Measurements from ENCODE around the gene NEO1.
A peak's percentile ranks its signal among the peaks of the same experiment; 100 is the strongest.

NEO1 gene

DNA sequence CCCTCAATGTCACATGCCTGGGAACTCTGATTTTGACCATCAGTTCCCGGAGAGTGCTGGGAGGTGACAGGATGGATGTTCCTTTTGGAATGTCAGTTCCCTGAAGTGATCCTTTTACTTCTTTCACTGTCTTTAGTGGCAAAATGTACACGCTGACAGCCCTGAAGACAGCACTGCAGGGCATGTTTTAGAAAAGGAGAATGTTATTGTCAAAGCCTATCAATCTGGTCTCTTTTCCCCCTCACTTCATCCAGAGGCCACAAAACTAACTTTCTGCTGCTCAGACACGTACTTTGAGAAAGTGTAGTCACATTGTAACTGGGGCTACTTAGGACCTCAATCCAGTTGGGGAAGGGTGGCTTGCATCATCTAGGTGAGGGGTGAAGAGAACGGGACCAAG is 14.0 kb upstream of the NEO1 start:
- H3K9me3 ChIP-seq (ENCODE audit: control insufficient read depth, low read length) = no peaks in the 10 kb centered on the region
- H3K14ac ChIP-seq (ENCODE audit: low read length in 2 of 2) = no peak overlapping the region
- no peak overlapping the region for H2BK120ac ChIP-seq (ENCODE audit: low read depth, low read length)
- no peaks in the 10 kb centered on the region for H3K36me3 ChIP-seq (ENCODE audit: control insufficient read depth in 1 of 2, insufficient read depth in 2 of 2, low read depth in 1 of 2, low read length in 2 of 2)
- no peak overlapping the region for H2BK5ac ChIP-seq (ENCODE audit: low read depth, low read length, poor library complexity, severe bottlenecking)
- H3K4me1 ChIP-seq (ENCODE audit: control insufficient read depth, insufficient read depth, low read depth, low read length) = no peaks in the 10 kb centered on the region
- H2BK15ac ChIP-seq (ENCODE audit: low read depth, poor library complexity, severe bottlenecking) = no peak overlapping the region
- H2AK5ac ChIP-seq (ENCODE audit: low read length, severe bottlenecking) = no peak overlapping the region
- H3K4me2 ChIP-seq (ENCODE audit: low read length, poor library complexity, severe bottlenecking) = no peak overlapping the region
- DNase-seq = no peak
- H3K27ac ChIP-seq (ENCODE audit: low read length, poor library complexity, severe bottlenecking) = no peak overlapping the region
- 91% methylated on average over 2 of the region's 4 CpGs for WGBS
- H3K18ac ChIP-seq (ENCODE audit: low read depth in 1 of 2, low read length in 2 of 2) = no peak overlapping the region
- no peak overlapping the region for H4K91ac ChIP-seq (ENCODE audit: low read length)
- H3K4ac ChIP-seq (ENCODE audit: low read depth in 1 of 2, low read length in 2 of 2) = no peak overlapping the region
- H3K4me3 ChIP-seq (ENCODE audit: insufficient read depth in 1 of 2, low read depth in 1 of 2, low read length in 2 of 2) = no peak overlapping the region
- no peak overlapping the region for H2AFZ ChIP-seq (ENCODE audit: low read depth, low read length)
- H3K79me1 ChIP-seq (replicated peaks; ENCODE audit: low read length, poor library complexity, severe bottlenecking) = no peaks in the 10 kb centered on the region
- no peak overlapping the region for H3K9ac ChIP-seq (ENCODE audit: low read length)
- no peak overlapping the region for H2BK12ac ChIP-seq (ENCODE audit: low read length in 2 of 2)
- H3K23ac ChIP-seq (ENCODE audit: low read length in 2 of 2) = no peak overlapping the region
- H3K27me3 ChIP-seq (ENCODE audit: control insufficient read depth in 1 of 2, insufficient read depth in 1 of 2, low read length in 2 of 2) = peaks cover 0 to 5% of the 10 kb centered on the region in 2 experiments
- no peak overlapping the region for H4K8ac ChIP-seq (ENCODE audit: low read length)

DNA sequence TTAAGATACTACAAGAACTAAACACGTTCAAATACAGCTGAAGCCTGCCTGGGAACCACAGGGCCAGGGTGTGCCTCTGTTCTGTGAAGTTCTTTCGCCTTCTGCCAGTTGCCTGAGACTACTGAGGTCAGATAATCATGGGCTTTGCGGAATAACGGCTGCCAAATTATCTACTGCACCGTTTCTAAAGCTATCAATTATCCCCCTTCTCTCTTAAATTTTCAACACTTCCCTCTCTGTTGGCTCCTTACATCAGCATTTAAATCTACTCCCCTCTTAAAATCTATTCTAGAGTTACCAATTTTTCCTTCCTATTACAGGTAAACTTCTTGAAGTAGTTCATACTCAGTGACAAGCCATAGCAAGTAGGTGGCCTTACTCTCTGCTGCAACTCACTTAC is 6.2 kb upstream of the NEO1 start:
- H2BK5ac ChIP-seq (ENCODE audit: low read depth, low read length, poor library complexity, severe bottlenecking) = no peak overlapping the region
- no peak overlapping the region for H2BK15ac ChIP-seq (ENCODE audit: low read depth, poor library complexity, severe bottlenecking)
- no peak overlapping the region for H3K27ac ChIP-seq (ENCODE audit: low read length, poor library complexity, severe bottlenecking)
- no peak overlapping the region for H3K4me2 ChIP-seq (ENCODE audit: low read length, poor library complexity, severe bottlenecking)
- no peak overlapping the region for H2BK120ac ChIP-seq (ENCODE audit: low read depth, low read length)
- no peak overlapping the region for H2AK5ac ChIP-seq (ENCODE audit: low read length, severe bottlenecking)
- H3K23ac ChIP-seq (ENCODE audit: low read length in 2 of 2) = no peak overlapping the region
- no peak overlapping the region for H3K4me3 ChIP-seq (ENCODE audit: insufficient read depth in 1 of 2, low read depth in 1 of 2, low read length in 2 of 2)
- no peak overlapping the region for H3K9ac ChIP-seq (ENCODE audit: low read length)
- H4K8ac ChIP-seq (ENCODE audit: low read length) = no peak overlapping the region
- no peak overlapping the region for H2BK12ac ChIP-seq (ENCODE audit: low read length in 2 of 2)
- WGBS = 76% methylated on average over 5 of the region's 5 CpGs
- H3K27me3 ChIP-seq (ENCODE audit: control insufficient read depth in 1 of 2, insufficient read depth in 1 of 2, low read length in 2 of 2) = peaks cover 0 to 16% of the 10 kb centered on the region in 2 experiments
- no peak overlapping the region for H2AFZ ChIP-seq (ENCODE audit: low read depth, low read length)
- H3K14ac ChIP-seq (ENCODE audit: low read length in 2 of 2) = no peak overlapping the region
- no peak overlapping the region for H3K18ac ChIP-seq (ENCODE audit: low read depth in 1 of 2, low read length in 2 of 2)
- no peak overlapping the region for H3K4ac ChIP-seq (ENCODE audit: low read depth in 1 of 2, low read length in 2 of 2)
- no peaks in the 10 kb centered on the region for H3K4me1 ChIP-seq (ENCODE audit: control insufficient read depth, insufficient read depth, low read depth, low read length)
- DNase-seq = no peak
- H3K9me3 ChIP-seq (ENCODE audit: control insufficient read depth, low read length) = no peaks in the 10 kb centered on the region
- no peaks in the 10 kb centered on the region for H3K36me3 ChIP-seq (ENCODE audit: control insufficient read depth in 1 of 2, insufficient read depth in 2 of 2, low read depth in 1 of 2, low read length in 2 of 2)
- no peaks in the 10 kb centered on the region for H3K79me1 ChIP-seq (replicated peaks; ENCODE audit: low read length, poor library complexity, severe bottlenecking)
- no peak overlapping the region for H4K91ac ChIP-seq (ENCODE audit: low read length)

DNA sequence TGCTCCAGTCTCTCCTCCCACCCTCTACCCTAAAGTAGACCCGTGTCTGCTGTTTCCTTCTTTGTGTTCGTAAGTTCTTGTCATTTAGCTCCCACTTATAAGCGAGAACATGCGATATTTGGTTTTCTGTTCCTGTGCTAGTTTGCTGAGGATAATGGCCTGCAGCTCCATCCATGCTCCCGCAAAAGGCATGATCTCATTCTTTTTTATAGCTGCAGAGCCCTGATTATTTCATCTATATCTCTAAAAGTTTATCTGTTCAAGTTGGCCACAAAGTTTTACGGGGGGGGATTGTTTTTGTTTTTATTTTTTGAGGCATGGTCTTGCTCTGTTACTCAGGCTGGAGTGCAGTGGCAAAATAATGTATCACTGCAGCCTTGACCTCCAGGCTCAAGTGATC is 4.4 kb upstream of the NEO1 start:
- 78% methylated on average over 6 of the region's 6 CpGs for WGBS
- no peak overlapping the region for H3K23ac ChIP-seq (ENCODE audit: low read length in 2 of 2)
- no peak overlapping the region for H4K8ac ChIP-seq (ENCODE audit: low read length)
- H2BK120ac ChIP-seq (ENCODE audit: low read depth, low read length) = peak overlapping the region; percentile 34
- H3K4ac ChIP-seq (ENCODE audit: low read depth in 1 of 2, low read length in 2 of 2) = peak overlapping the region in 1 of 2 experiments; percentile 7
- no peak overlapping the region for H3K14ac ChIP-seq (ENCODE audit: low read length in 2 of 2)
- H2BK5ac ChIP-seq (ENCODE audit: low read depth, low read length, poor library complexity, severe bottlenecking) = no peak overlapping the region
- H2BK12ac ChIP-seq (ENCODE audit: low read length in 2 of 2) = peak overlapping the region; percentile 3 to 66
- H2AFZ ChIP-seq (ENCODE audit: low read depth, low read length) = no peak overlapping the region
- H2BK15ac ChIP-seq (ENCODE audit: low read depth, poor library complexity, severe bottlenecking) = no peak overlapping the region
- H4K91ac ChIP-seq (ENCODE audit: low read length) = no peak overlapping the region
- H3K9ac ChIP-seq (ENCODE audit: low read length) = no peak overlapping the region
- no peak overlapping the region for H3K4me2 ChIP-seq (ENCODE audit: low read length, poor library complexity, severe bottlenecking)
- no peaks in the 10 kb centered on the region for H3K36me3 ChIP-seq (ENCODE audit: control insufficient read depth in 1 of 2, insufficient read depth in 2 of 2, low read depth in 1 of 2, low read length in 2 of 2)
- no peaks in the 10 kb centered on the region for H3K9me3 ChIP-seq (ENCODE audit: control insufficient read depth, low read length)
- H2AK5ac ChIP-seq (ENCODE audit: low read length, severe bottlenecking) = no peak overlapping the region
- no peak overlapping the region for H3K27ac ChIP-seq (ENCODE audit: low read length, poor library complexity, severe bottlenecking)
- H3K18ac ChIP-seq (ENCODE audit: low read depth in 1 of 2, low read length in 2 of 2) = peak overlapping the region in 1 of 2 experiments; percentile 8
- no peaks in the 10 kb centered on the region for H3K79me1 ChIP-seq (replicated peaks; ENCODE audit: low read length, poor library complexity, severe bottlenecking)
- H3K27me3 ChIP-seq (ENCODE audit: control insufficient read depth in 1 of 2, insufficient read depth in 1 of 2, low read length in 2 of 2) = peaks cover 0 to 16% of the 10 kb centered on the region in 2 experiments
- no peak for DNase-seq
- H3K4me3 ChIP-seq (ENCODE audit: insufficient read depth in 1 of 2, low read depth in 1 of 2, low read length in 2 of 2) = no peak overlapping the region
- H3K4me1 ChIP-seq (ENCODE audit: control insufficient read depth, insufficient read depth, low read depth, low read length) = no peaks in the 10 kb centered on the region

DNA sequence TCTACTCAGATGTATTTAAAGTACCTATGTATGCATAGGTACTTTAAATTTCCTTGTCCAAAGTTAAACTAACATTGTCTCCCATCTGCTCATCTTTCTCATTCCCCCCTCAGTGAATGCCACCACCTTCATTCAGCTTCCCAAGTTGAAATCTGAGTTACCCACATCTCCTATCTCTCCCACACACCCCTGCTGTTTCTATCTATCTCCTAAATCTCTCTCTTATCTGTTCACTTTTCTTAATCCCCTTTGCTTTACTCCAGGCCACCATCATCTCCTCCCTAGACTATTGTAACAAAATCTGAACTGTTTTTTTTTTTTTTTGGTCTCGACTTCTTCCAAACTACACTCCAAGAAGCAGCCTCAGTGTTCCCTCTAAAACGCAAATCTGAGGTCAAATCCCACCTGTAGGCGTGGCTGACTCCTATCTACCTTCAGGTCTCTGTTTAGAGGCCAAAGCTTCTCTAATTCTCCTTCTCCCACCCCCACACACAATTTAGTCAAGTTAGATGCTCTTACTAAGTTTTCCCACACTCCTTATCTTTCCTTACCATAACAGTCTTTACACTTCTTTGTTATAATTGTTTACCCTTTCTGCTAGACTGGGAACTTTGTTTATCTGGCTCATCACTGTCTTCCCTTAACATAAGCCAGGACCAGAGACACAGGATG is 3.5 kb upstream of the NEO1 start:
- H2BK5ac ChIP-seq (ENCODE audit: low read depth, low read length, poor library complexity, severe bottlenecking) = no peak overlapping the region
- no peak overlapping the region for H3K23ac ChIP-seq (ENCODE audit: low read length in 2 of 2)
- H3K27ac ChIP-seq (ENCODE audit: low read length, poor library complexity, severe bottlenecking) = no peak overlapping the region
- no peaks in the 10 kb centered on the region for H3K9me3 ChIP-seq (ENCODE audit: control insufficient read depth, low read length)
- no peak overlapping the region for H4K8ac ChIP-seq (ENCODE audit: low read length)
- no peak overlapping the region for H2BK15ac ChIP-seq (ENCODE audit: low read depth, poor library complexity, severe bottlenecking)
- peaks cover 0 to 16% of the 10 kb centered on the region in 2 experiments for H3K27me3 ChIP-seq (ENCODE audit: control insufficient read depth in 1 of 2, insufficient read depth in 1 of 2, low read length in 2 of 2)
- no peak overlapping the region for H2BK12ac ChIP-seq (ENCODE audit: low read length in 2 of 2)
- DNase-seq = peak; percentile 66
- no peak overlapping the region for H3K9ac ChIP-seq (ENCODE audit: low read length)
- peak overlapping the region in 1 of 2 experiments; percentile 70 for H3K18ac ChIP-seq (ENCODE audit: low read depth in 1 of 2, low read length in 2 of 2)
- H3K4me3 ChIP-seq (ENCODE audit: insufficient read depth in 1 of 2, low read depth in 1 of 2, low read length in 2 of 2) = no peak overlapping the region
- H4K91ac ChIP-seq (ENCODE audit: low read length) = no peak overlapping the region
- H3K4ac ChIP-seq (ENCODE audit: low read depth in 1 of 2, low read length in 2 of 2) = no peak overlapping the region
- H2AK5ac ChIP-seq (ENCODE audit: low read length, severe bottlenecking) = no peak overlapping the region
- no peak overlapping the region for H2AFZ ChIP-seq (ENCODE audit: low read depth, low read length)
- no peaks in the 10 kb centered on the region for H3K36me3 ChIP-seq (ENCODE audit: control insufficient read depth in 1 of 2, insufficient read depth in 2 of 2, low read depth in 1 of 2, low read length in 2 of 2)
- 13% methylated on average over 3 of the region's 3 CpGs for WGBS
- no peak overlapping the region for H3K4me2 ChIP-seq (ENCODE audit: low read length, poor library complexity, severe bottlenecking)
- H3K4me1 ChIP-seq (ENCODE audit: control insufficient read depth, insufficient read depth, low read depth, low read length) = no peaks in the 10 kb centered on the region
- no peak overlapping the region for H3K14ac ChIP-seq (ENCODE audit: low read length in 2 of 2)
- no peaks in the 10 kb centered on the region for H3K79me1 ChIP-seq (replicated peaks; ENCODE audit: low read length, poor library complexity, severe bottlenecking)
- no peak overlapping the region for H2BK120ac ChIP-seq (ENCODE audit: low read depth, low read length)
